Panc1 (cell line): ENCODE measurements around the gene GMDS. TPM values are rescaled to one million over a fixed set of nuclear protein-coding genes. Genes with fewer than 3 reads are reported as not detected.

Experiments
- ATAC-seq: fragments of 200-7000 bp; cut with Tn5 transposase; 2 replicates; pipeline ENCODE4 v1.9.1; 2020; ENCODE audit warnings: mild to moderate bottlenecking, moderate library complexity
- BruUV-seq: library from RNA; stranded (reverse); fragments of 400-500 nt; replicated peaks from 2 replicates; lab custom pipeline; 2021; lab: Mats Ljungman, UMichigan
- CTCF ChIA-PET: fragments of 300-600 bp; sonication (Branson Sonifier 250); formaldehyde crosslinking; loops from one replicate; lab custom pipeline; 2022; ENCODE audit warnings: antibody characterized with exemption; lab: Charles Lee
- POLR2A ChIA-PET: fragments of 300-600 bp; sonication (Branson Sonifier 250); formaldehyde crosslinking; loops from one replicate; lab custom pipeline; 2022; ENCODE audit warnings: antibody characterized with exemption; lab: Charles Lee
- DNase-seq: peaks from one replicate; pipeline ENCODE4 v3.0.0-alpha.2; 2010; ENCODE audit warnings: low read depth, low spot score
- H3K27ac ChIP-seq: 2 replicates; pipeline ENCODE4 v1.5.1; 2011; ENCODE audit warnings: mild to moderate bottlenecking, low read length, inconsistent platforms
- H3K27me3 ChIP-seq: fragments of 200-500 bp; sonication (Bioruptor generic); 2 replicates; pipeline ENCODE4 v1.6.0; 2014; ENCODE audit warnings: low read length, inconsistent platforms; ENCODE audit not compliant: control insufficient read depth, insufficient read depth
- H3K36me3 ChIP-seq: fragments of 200-500 bp; sonication (Bioruptor generic); 2 replicates; pipeline ENCODE4 v1.5.1; 2014; ENCODE audit warnings: inconsistent platforms, mild to moderate bottlenecking, low read length, moderate library complexity; ENCODE audit not compliant: control insufficient read depth, insufficient read depth
- H3K4me1 ChIP-seq: 2 replicates; pipeline ENCODE4 v1.5.1; 2011; ENCODE audit warnings: inconsistent platforms, mild to moderate bottlenecking, low read length, moderate library complexity; ENCODE audit not compliant: control insufficient read depth, insufficient read depth
- H3K4me3 ChIP-seq, 2 experiments: 2 replicates each; pipeline ENCODE4 v1.5.1; 2011 to 2012; ENCODE audit warnings: low read depth in 2 of 2, low read length in 2 of 2, mild to moderate bottlenecking in 2 of 2, inconsistent platforms in 1 of 2, moderate library complexity in 1 of 2
- H3K9me3 ChIP-seq: fragments of 200-500 bp; sonication (Bioruptor generic); 2 replicates; pipeline ENCODE4 v1.5.1; 2014; ENCODE audit warnings: low read depth, mild to moderate bottlenecking, inconsistent platforms, low read length, moderate library complexity; ENCODE audit not compliant: control insufficient read depth, insufficient read depth
- POLR2AphosphoS5 ChIP-seq: IDR thresholded peaks from 2 replicates; pipeline ENCODE4 v1.6.1; 2012; ENCODE audit warnings: mild to moderate bottlenecking, low read depth, low read length, moderate library complexity
- SIN3A ChIP-seq: IDR thresholded peaks from 2 replicates; pipeline ENCODE4 v1.6.1; 2012; ENCODE audit warnings: low read depth, mild to moderate bottlenecking, low read length, moderate library complexity, borderline replicate concordance; ENCODE audit not compliant: insufficient read depth
- in situ Hi-C: cut with HindIII; loops from 2 replicates; pipeline ENCODE4 v1.10.0; 2016; ENCODE audit warnings: low sequenced_read_pairs, low pct_unique_long_range_greater_than_20kb
- intact Hi-C: fragments of 100-400 bp; cut with micrococcal nuclease; formaldehyde crosslinking; loops from one replicate; pipeline ENCODE4 v1.10.0; 2022; ENCODE audit not compliant: unreplicated experiment
- total RNA-seq: library from RNA; stranded (reverse); gene quantifications from one replicate; pipeline ENCODE4 v1.2.1, GENCODE V29; 2021; ENCODE audit not compliant: unreplicated experiment
- TF ChIP-seq, protein P1 (sequence below), 2 experiments: IDR thresholded peaks; 2 replicates each; pipeline ENCODE4 v1.6.1; 2011 to 2012; ENCODE audit warnings: low read depth in 2 of 2, control low read depth in 1 of 2, low read length in 1 of 2, mild to moderate bottlenecking in 1 of 2, moderate library complexity in 1 of 2; ENCODE audit not compliant: insufficient read depth in 1 of 2
- TF ChIP-seq, protein P2 (sequence below): fragments of 450-650 bp; IDR thresholded peaks from 2 replicates; pipeline ENCODE4 v1.5.1; 2017; ENCODE audit warnings: mild to moderate bottlenecking

Gene GMDS
- total RNA-seq, 1 experiment from 2014 or later: 9.8 TPM

DNA sequence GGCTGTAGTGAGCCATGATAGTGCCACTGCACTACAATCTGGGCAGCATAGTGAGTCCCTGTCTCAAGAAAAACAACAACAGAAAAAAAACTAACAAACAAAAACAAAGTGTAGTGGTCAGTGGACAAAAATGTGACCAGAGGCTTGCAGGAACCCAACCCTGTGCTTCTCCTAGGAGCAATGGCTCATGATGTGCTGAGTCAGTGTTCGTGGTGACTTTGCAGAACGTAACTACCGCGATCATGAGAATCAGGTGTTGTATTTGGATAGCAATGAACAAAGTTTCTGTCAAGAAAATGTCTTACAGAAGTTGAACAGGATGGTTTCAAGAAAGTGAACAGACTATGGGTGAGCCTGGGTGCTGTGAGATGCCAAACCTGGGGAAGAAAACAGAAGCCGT is 654.2 kb downstream of the GMDS start:
- ChIA-PET CTCF (no interaction called here), POLR2A (no interaction called here)
- ATAC-seq (no peak), DNase-seq (no peak)
- H3K27me3 ChIP-seq: peaks cover 10% of the 10 kb centered on the region
- no peak overlapping the region for H3K27ac ChIP-seq
- H3K9me3 ChIP-seq: no peaks in the 10 kb centered on the region
- intact Hi-C loops (loop anchor here (10.0 kb wide), 1 partner anchor 1044 kb away; no protein-coding TSS in a partner anchor), in situ Hi-C loops (no loop called here)
- BruUV-seq: no TSS peak
- H3K4me3 ChIP-seq: no peak overlapping the region
- no peaks in the 10 kb centered on the region for H3K36me3 ChIP-seq
- H3K4me1 ChIP-seq: 0 out of 2 replicates have a peak, but pooled peaks cover 3% of the 10 kb centered on the region
- TF ChIP-seq, protein P1, sequence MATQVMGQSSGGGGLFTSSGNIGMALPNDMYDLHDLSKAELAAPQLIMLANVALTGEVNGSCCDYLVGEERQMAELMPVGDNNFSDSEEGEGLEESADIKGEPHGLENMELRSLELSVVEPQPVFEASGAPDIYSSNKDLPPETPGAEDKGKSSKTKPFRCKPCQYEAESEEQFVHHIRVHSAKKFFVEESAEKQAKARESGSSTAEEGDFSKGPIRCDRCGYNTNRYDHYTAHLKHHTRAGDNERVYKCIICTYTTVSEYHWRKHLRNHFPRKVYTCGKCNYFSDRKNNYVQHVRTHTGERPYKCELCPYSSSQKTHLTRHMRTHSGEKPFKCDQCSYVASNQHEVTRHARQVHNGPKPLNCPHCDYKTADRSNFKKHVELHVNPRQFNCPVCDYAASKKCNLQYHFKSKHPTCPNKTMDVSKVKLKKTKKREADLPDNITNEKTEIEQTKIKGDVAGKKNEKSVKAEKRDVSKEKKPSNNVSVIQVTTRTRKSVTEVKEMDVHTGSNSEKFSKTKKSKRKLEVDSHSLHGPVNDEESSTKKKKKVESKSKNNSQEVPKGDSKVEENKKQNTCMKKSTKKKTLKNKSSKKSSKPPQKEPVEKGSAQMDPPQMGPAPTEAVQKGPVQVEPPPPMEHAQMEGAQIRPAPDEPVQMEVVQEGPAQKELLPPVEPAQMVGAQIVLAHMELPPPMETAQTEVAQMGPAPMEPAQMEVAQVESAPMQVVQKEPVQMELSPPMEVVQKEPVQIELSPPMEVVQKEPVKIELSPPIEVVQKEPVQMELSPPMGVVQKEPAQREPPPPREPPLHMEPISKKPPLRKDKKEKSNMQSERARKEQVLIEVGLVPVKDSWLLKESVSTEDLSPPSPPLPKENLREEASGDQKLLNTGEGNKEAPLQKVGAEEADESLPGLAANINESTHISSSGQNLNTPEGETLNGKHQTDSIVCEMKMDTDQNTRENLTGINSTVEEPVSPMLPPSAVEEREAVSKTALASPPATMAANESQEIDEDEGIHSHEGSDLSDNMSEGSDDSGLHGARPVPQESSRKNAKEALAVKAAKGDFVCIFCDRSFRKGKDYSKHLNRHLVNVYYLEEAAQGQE (IDR thresholded peaks at IDR 0.05; ENCODE audit: insufficient read depth in 1 of 2, low read depth in 2 of 2, low read length in 1 of 2): no peak
- TF ChIP-seq POLR2AphosphoS5 (no peak), SIN3A (no peak)
- TF ChIP-seq, protein P2, sequence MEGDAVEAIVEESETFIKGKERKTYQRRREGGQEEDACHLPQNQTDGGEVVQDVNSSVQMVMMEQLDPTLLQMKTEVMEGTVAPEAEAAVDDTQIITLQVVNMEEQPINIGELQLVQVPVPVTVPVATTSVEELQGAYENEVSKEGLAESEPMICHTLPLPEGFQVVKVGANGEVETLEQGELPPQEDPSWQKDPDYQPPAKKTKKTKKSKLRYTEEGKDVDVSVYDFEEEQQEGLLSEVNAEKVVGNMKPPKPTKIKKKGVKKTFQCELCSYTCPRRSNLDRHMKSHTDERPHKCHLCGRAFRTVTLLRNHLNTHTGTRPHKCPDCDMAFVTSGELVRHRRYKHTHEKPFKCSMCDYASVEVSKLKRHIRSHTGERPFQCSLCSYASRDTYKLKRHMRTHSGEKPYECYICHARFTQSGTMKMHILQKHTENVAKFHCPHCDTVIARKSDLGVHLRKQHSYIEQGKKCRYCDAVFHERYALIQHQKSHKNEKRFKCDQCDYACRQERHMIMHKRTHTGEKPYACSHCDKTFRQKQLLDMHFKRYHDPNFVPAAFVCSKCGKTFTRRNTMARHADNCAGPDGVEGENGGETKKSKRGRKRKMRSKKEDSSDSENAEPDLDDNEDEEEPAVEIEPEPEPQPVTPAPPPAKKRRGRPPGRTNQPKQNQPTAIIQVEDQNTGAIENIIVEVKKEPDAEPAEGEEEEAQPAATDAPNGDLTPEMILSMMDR: no peak

DNA sequence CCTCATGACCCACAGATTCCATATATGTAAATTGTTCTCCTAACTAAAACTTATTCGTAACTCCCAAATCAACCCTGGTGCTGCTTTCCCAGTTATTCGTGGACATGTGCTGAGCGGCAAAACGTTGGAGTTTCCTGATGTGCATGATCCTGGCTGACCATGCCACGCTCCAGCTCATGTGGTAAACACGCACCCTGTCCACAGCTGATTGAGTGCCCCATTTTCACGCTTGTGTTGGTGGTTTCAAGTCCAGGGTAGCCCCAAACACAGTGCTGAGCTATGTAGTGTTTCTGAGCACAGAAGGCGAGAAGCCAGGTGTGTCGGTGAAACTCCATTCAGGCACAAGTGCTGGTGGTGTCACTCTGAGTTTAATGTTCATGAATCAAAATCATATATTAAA is 654.8 kb downstream of the GMDS start:
- ATAC-seq: no peak
- Histone ChIP-seq H3K27me3 (peaks cover 10% of the 10 kb centered on the region), H3K9me3 (no peaks in the 10 kb centered on the region), H3K36me3 (no peaks in the 10 kb centered on the region), H3K4me1 (0 out of 2 replicates have a peak, but pooled peaks cover 3% of the 10 kb centered on the region), H3K4me3 (no peak overlapping the region), H3K27ac (no peak overlapping the region)
- CTCF ChIA-PET: no interaction called here
- no TSS peak for BruUV-seq
- in situ Hi-C loops (no loop called here), intact Hi-C loops (loop anchor here (10.0 kb wide), 1 partner anchor 1044 kb away; no protein-coding TSS in a partner anchor)
- no peak for DNase-seq
- TF ChIP-seq, protein P2: no peak
- no peak for TF ChIP-seq SIN3A
- TF ChIP-seq POLR2AphosphoS5: no peak
- TF ChIP-seq, protein P1 (IDR thresholded peaks at IDR 0.05; ENCODE audit: insufficient read depth in 1 of 2, low read depth in 2 of 2, low read length in 1 of 2): no peak
- POLR2A ChIA-PET: no interaction called here
